ENCODE measurements around the gene GH1.

GRCh38 chr17:63940584-63940983 is 21.9 kb upstream of the GH1 start:
- TF ChIP-seq CTCF (conservative IDR thresholded peaks at IDR 0.05; ENCODE audit: low read length): no peak
- no peak for TF ChIP-seq EZH2phosphoT487 (IDR thresholded peaks at IDR 0.05; ENCODE audit: borderline replicate concordance)
